SH-SY5Y (cell line): ENCODE data around the gene TUFM.

Experiments used
- GATA2 ChIP-seq: IDR thresholded peaks from 2 replicates; pipeline ENCODE4 v1.6.1; 2011; ENCODE audit warnings: mild to moderate bottlenecking, low read depth, low read length
- GATA3 ChIP-seq: IDR thresholded peaks from 2 replicates; pipeline ENCODE4 v1.6.1; 2011; ENCODE audit warnings: low read depth, mild to moderate bottlenecking, low read length, moderate library complexity

TUFM gene

DNA sequence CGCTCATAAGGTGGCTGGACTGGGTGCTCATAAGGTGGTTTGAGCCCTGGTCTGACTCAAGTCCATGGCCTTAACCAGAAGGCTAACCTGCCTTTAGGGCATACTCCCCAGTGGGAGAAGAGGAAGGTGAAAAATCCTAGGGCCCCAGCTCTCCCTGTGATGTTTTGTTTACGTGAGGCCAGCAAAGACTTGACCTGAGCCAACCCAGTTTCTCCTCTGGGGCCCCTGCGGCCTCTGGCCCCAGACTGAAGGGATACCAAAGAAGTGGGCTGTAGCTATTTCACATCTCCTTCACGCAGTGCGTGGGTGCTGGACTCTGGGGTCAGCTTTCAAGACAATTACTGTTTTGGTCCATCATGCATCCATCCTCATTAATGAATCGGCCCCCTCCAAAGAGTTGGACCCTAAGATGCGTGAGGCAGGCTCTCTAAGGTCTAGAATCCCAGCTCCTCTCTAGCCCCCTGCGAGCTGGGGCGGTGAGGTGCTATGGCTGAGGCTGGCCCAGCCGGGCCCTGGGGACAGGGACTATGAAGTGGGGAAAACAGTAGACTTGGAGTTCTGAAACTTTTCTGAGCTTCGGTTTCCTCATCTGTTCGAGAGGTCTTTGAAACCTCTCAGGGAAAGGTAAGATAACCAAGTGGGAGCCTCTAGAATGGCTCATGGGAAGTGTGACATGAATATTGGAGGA is 19.0 kb upstream of the TUFM start:
- TF ChIP-seq GATA2: no peak
- no peak for TF ChIP-seq GATA3

DNA sequence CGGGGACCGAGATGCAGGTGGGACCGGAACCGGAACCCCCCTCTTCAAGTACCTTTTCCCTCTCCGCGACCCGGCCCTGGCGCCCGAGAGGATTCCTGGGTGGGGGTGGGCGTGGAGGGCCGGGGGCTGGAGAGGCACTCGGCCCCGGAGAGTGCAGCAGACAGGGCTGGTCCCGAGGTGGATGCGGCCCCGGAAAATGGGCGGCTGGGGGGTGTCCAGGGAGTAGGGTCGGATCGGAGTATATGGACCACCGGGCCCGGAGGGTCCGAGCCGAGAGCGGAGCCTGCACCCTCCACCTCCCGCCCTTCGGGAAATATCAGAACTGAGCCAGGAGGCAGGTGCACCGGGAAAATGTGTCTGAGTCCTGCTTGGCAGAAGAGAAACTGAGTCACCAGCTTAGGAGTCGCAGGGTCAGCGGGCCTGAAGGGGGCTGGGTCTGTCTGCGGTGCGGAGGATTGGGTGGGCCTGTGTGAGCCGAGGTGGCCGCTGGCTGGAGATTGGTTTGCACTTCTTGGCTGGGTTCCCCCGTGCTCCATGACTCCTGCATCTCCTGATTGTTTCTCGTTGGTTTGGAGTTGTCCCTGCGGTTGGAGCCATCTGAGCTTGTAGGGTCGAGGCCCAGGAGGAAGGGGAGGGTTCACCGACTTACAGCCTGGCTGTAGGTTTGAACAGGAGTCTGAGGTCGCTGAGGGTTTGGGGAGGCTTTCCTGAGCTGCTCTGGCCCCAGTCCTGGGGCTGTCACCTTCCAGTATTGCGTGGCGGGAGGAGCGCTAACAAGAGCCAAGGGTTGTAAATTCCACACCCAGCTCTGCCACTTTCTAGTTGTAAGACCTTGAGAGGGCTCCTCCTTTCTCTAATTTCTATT is 18.0 kb upstream of the TUFM start:
- TF ChIP-seq GATA2 (no peak), GATA3 (no peak)

GRCh38 chr16:28859326-28859725 is 13.2 kb upstream of the TUFM start:
- TF ChIP-seq GATA2 (no peak), GATA3 (no peak)

DNA sequence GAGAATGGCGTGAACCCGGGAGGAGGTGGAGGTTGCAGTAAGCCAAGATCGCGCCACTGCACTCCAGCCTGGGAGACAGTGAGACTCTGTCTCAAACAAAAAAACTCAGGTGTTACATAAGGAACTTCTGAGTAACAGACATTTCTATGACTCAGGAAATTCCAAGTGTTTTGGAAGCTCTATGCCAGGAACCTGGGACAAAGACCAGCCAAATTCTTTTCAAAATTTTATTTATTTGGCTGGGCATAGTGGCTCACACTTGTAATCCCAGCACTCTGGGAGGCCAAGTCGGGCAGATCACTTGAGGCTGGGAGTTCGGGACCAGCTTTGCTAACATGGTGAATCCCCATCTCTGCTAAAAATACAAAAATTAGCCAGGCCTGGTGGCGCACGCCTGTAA is 12.3 kb upstream of the TUFM start:
- TF ChIP-seq GATA2 (no peak), GATA3 (no peak)

DNA sequence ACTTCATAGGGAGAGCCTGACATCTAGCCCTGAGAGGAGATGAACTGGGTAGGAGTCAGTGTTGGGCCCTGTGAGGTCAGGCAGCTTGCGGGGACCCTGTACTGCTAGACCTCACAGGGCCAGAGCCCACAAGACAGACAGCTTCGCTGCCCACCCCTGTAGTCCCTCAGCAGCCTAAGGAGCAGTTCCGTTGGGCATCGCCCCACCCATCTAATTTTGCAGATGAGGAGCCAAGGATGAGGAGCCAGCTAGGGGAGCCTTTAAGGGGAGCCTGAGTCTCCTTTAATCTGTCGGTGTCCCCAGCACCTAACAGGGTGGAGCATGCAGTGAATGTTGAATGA is 755 bp upstream of the TUFM start:
- no peak for TF ChIP-seq GATA3
- no peak for TF ChIP-seq GATA2

DNA sequence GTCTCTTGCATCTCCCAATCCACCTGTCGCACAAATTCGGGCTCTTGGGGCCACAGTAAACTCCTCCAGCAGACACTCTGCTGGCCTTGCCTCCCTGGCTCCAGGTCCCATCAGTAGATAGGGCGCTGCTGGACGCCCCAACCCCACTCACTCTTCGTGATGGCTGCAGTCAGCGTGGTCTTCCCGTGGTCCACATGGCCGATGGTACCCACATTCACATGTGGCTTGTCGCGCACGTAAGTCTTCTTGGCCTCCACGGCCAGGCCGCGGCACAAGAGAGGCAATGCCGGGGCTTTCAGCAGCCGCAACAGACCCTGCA is 428 bp downstream of the TUFM start:
- TF ChIP-seq GATA2 (no peak), GATA3 (no peak)

DNA sequence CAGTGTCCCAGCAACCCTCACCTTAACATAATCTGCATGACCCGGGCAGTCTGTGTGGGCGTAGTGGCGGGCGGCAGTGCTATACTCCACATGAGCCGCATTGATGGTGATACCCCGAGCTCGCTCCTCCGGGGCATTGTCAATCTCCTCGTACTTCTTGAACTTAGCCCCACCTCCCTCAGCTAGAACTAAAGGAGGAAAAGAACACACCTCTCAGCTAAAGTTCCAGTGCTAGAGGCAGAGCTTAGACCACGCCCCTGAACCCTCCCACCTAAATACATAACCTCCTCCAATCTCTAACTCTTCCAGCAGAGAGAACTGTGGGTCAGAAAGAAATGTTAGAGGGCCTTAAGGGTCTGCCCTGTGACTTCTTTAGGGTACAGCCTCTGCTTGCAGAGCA is 855 bp downstream of the TUFM start:
- TF ChIP-seq GATA3 (no peak), GATA2 (no peak)

DNA sequence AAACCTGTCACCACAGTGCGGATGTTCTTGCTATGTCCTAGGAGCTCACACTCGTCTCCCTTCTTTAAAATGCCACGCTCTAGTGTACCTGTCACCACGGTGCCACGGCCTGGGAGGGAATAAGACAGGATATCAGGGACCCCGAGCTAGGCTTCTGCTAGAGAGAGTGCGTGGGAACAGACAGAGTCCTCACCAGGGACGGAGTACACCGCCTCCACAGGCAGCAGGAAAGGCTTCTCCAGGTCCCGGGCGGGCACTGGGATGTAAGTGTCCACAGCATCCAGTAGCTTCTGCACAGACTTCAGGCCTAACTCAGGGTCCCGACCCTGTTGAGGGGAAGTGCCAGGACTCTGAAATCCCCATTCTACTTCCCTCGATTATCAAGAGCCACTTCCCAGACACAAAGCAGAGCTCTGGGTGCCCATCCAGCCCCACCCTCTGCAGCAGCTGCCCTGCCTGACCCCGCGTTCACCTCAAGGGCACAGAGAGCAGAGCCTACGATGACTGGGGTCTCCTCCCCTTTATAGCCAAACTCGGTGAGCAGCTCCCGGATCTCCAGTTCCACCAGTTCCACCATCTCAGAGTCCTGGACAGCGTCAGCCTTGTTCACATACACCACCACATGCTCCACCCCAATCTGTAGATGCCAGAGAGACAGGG is 1.8 kb downstream of the TUFM start:
- TF ChIP-seq GATA2: no peak
- TF ChIP-seq GATA3: no peak

GRCh38 chr16:28843766-28844165 is 2.4 kb downstream of the TUFM start:
- TF ChIP-seq GATA3: no peak
- no peak for TF ChIP-seq GATA2

GRCh38 chr16:28842696-28843095 is 3.5 kb downstream of the TUFM start:
- no peak for TF ChIP-seq GATA3

DNA sequence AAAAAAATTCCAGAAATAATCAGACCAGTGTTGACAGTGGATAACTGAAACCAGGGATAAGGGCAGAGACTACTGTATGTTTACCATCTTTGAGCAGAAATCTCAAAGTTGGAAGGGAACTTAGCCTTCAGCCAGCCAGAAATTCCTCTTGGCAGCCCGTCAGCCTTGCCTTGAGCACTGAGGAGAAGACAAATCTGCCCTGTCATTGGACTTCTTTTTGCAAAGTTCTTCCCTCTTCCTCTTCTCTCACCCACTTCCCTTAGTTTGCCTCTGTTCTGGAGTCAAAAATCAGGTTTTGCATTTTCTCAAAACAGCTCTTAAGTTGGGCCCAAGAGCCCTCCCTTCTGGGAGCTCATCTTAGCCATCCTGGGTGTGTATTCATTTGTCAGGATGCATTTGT is 6.2 kb downstream of the TUFM start:
- TF ChIP-seq GATA2 (no peak), GATA3 (no peak)

GRCh38 chr16:28839004-28839639 is 7.0 kb downstream of the TUFM start:
- TF ChIP-seq GATA2 (no peak), GATA3 (no peak)

- TF ChIP-seq GATA2: no peak
- no peak for TF ChIP-seq GATA3
These were observed 7.6 kb downstream of the TUFM start for GRCh38 chr16:28838558-28838918.

- TF ChIP-seq GATA2 (no peak), GATA3 (no peak)
These were observed 8.2 kb downstream of the TUFM start for GRCh38 chr16:28837672-28838557.

DNA sequence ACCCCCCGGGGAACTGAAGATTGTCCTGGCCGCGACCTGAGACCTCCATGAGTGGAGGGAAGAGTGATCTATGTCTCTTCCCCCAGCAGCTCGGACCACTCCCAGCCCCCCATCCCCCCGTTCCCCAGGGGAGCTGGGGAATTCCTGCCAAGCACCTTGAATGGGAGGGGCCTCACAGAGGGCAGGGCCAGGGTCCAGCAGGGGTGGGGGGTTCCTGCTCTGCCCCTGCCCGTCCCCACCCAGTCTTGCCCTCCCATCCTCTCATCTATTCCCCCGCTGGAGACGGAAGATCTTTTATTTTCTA is 9.4 kb downstream of the TUFM start:
- TF ChIP-seq GATA2 (no peak), GATA3 (no peak)
